ENCODE measurements around the gene APOL1. TPM values are rescaled to one million over a fixed set of nuclear protein-coding genes. Genes with fewer than 3 reads are reported as not detected.
"Not testable (repeated sequence)": the region's sequence is repeated elsewhere in the genome, so short reads cannot be mapped to it uniquely, and the experiment has no call there.

APOL1 gene
- 24.0 and 31.5 TPM in 2 replicates for total RNA-seq (2014; rRNA removed; shearing (Covaris generic))

- peak; percentile 71 for DNase-seq (ENCODE audit: low read depth)
Observed at GRCh38 chr22:36252754-36253522, at the start of gene APOL1. TSS of gene APOL1 (plus strand) at chr22:36253133. CDS start at chr22:36254956, 1,823 bp downstream.

- not testable (repeated sequence) for DNase-seq (ENCODE audit: low read depth)
Observed at GRCh38 chr22:36203441-36203840, 49.5 kb upstream of the APOL1 start.

GRCh38 chr22:36204001-36204631 is 48.8 kb upstream of the APOL1 start:
- no peak for DNase-seq (ENCODE audit: low read depth)

GRCh38 chr22:36204632-36205015 is 48.3 kb upstream of the APOL1 start:
- no peak for DNase-seq (ENCODE audit: low read depth)

GRCh38 chr22:36205573-36205972 is 47.4 kb upstream of the APOL1 start:
- DNase-seq (ENCODE audit: low read depth) = not testable (repeated sequence)

GRCh38 chr22:36206255-36206654 is 46.7 kb upstream of the APOL1 start:
- DNase-seq (ENCODE audit: low read depth) = no peak

GRCh38 chr22:36208162-36208765 is 44.7 kb upstream of the APOL1 start:
- DNase-seq (ENCODE audit: low read depth) = no peak

GRCh38 chr22:36208914-36209313 is 44.0 kb upstream of the APOL1 start:
- DNase-seq (ENCODE audit: low read depth) = no peak

- DNase-seq (ENCODE audit: low read depth) = not testable (repeated sequence)
Observed at GRCh38 chr22:36209488-36209908, 43.4 kb upstream of the APOL1 start.

- no peak for DNase-seq (ENCODE audit: low read depth)
Observed at GRCh38 chr22:36210224-36210623, 42.7 kb upstream of the APOL1 start.

- peak; percentile 66 for DNase-seq (ENCODE audit: low read depth)
Observed at GRCh38 chr22:36211237-36211861, 41.6 kb upstream of the APOL1 start.

GRCh38 chr22:36212901-36213300 is 40.0 kb upstream of the APOL1 start:
- DNase-seq (ENCODE audit: low read depth) = no peak

GRCh38 chr22:36213586-36213985 is 39.3 kb upstream of the APOL1 start:
- no peak for DNase-seq (ENCODE audit: low read depth)

- DNase-seq (ENCODE audit: low read depth) = no peak
Observed at GRCh38 chr22:36215981-36216380, 37.0 kb upstream of the APOL1 start.

GRCh38 chr22:36218648-36219193 is 34.2 kb upstream of the APOL1 start:
- DNase-seq (ENCODE audit: low read depth) = no peak

- DNase-seq (ENCODE audit: low read depth) = peak; percentile 78
Observed at GRCh38 chr22:36220451-36220921, 32.4 kb upstream of the APOL1 start.

- peak; percentile 20 for DNase-seq (ENCODE audit: low read depth)
Observed at GRCh38 chr22:36221799-36222751, 30.9 kb upstream of the APOL1 start.

- DNase-seq (ENCODE audit: low read depth) = no peak
Observed at GRCh38 chr22:36222887-36223450, 30.0 kb upstream of the APOL1 start.

GRCh38 chr22:36223504-36223903 is 29.4 kb upstream of the APOL1 start:
- DNase-seq (ENCODE audit: low read depth) = no peak

- DNase-seq (ENCODE audit: low read depth) = no peak
Observed at GRCh38 chr22:36224245-36224644, 28.7 kb upstream of the APOL1 start.
